Mucosa of descending colon (tissue), 3 donors: ENCODE data around the gene SGSH. TPM values are rescaled to one million over a fixed set of nuclear protein-coding genes. Genes with fewer than 3 reads are reported as not detected.

Experiments
- ATAC-seq: fragments of 200-7000 bp; cut with Tn5 transposase; one replicate; pipeline ENCODE4 v1.9.1; 2020; ENCODE audit warnings: mild to moderate bottlenecking, moderate library complexity
- DNase-seq, 3 donors: peaks; one replicate each; pipeline ENCODE4 v3.0.0-alpha.2; 2020
- H3K36me3 ChIP-seq: fragments of 200-600 bp; one replicate; pipeline ENCODE4 v1.8.0; 2021; ENCODE audit warnings: low read depth, mild to moderate bottlenecking
- H3K4me1 ChIP-seq: fragments of 200-600 bp; one replicate; pipeline ENCODE4 v1.8.0; 2021; ENCODE audit warnings: low read depth, mild to moderate bottlenecking
- H3K4me3 ChIP-seq: fragments of 200-600 bp; one replicate; pipeline ENCODE4 v1.8.0; 2021; ENCODE audit warnings: mild to moderate bottlenecking
- H3K9me3 ChIP-seq: fragments of 200-600 bp; one replicate; pipeline ENCODE4 v1.8.0; 2021; ENCODE audit warnings: mild to moderate bottlenecking
- CTCF ChIP-seq: fragments of 200-600 bp; IDR thresholded peaks from one replicate; pipeline ENCODE4 v1.8.0; 2022; ENCODE audit warnings: antibody characterized with exemption, mild to moderate bottlenecking
- intact Hi-C, 2 donors: fragments of 100-400 bp; cut with DNase I in 1 of 2; cut with micrococcal nuclease in 1 of 2; formaldehyde crosslinking; loops; one replicate each; pipeline versions ENCODE4 v1.11.0 to v1.11.1; 2022; cut with DNase I, micrococcal nuclease
- total RNA-seq, 3 donors: library from RNA; stranded (reverse); fragmentation: NEBNext Ultra II Directional in 2 of 3; extraction: Animal tissue kit (Norgen Biotek cat#: 25700) in 2 of 3; gene quantifications; one replicate each; pipeline versions ENCODE4 v1.2.1 to v1.2.4, GENCODE V29; 2021 to 2023
- donor health status: DM: no; HTN: no; CAD: no; lungs with moderate emphysema.
- donor health status: DM: no; HTN: no; CAD: no.
- donor health status: DM: no; HTN: yes; CAD: no.

The SGSH gene
- total RNA-seq, 3 donors from 2014 or later = 39.7 to 44.8 (median 42.5) TPM

GRCh38 chr17:80227666-80228065 lies 7.5 kb upstream of the SGSH start:
- intact Hi-C loops = no loop called here
- DNase-seq = no peak
- no peak overlapping the region for H3K4me3 ChIP-seq
- no peak for ATAC-seq
- H3K4me1 ChIP-seq = no peaks in the 10 kb centered on the region
- H3K36me3 ChIP-seq = no peaks in the 10 kb centered on the region
- peaks cover 8% of the 10 kb centered on the region for H3K9me3 ChIP-seq
- no peak for TF ChIP-seq CTCF

DNA sequence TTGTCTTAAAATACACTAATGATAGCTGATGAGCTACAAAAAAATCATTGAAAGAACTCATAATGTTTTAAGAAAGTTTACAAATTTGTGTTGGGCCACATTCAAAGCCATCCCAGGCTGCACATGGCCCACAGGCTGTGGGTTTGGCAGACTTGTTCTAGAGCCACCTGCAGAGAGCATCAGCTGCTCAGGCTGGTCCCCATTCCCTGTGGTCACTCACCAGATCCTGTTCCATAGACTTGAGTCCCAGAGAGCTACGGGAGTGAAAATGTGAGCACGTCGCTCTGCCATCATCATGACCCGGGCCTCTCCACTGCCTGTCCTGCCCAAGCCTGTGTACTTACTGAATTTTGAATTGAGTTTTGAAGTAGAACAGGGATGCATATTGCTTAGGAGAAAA lies 7.0 kb upstream of the SGSH start:
- ATAC-seq = no peak
- Histone ChIP-seq H3K36me3 (no peaks in the 10 kb centered on the region), H3K4me1 (no peaks in the 10 kb centered on the region), H3K9me3 (peaks cover 3% of the 10 kb centered on the region), H3K4me3 (no peak overlapping the region)
- no peak for DNase-seq
- TF ChIP-seq CTCF = no peak
- intact Hi-C loops = no loop called here

GRCh38 chr17:80225230-80225629 lies 5.1 kb upstream of the SGSH start:
- ATAC-seq (no peak), DNase-seq (peak in 1 of 3 donors; percentile 17)
- no peak for TF ChIP-seq CTCF
- intact Hi-C loops = no loop called here
- Histone ChIP-seq H3K4me1 (peaks cover 3% of the 10 kb centered on the region), H3K9me3 (no peaks in the 10 kb centered on the region), H3K36me3 (no peaks in the 10 kb centered on the region), H3K4me3 (no peak overlapping the region)

DNA sequence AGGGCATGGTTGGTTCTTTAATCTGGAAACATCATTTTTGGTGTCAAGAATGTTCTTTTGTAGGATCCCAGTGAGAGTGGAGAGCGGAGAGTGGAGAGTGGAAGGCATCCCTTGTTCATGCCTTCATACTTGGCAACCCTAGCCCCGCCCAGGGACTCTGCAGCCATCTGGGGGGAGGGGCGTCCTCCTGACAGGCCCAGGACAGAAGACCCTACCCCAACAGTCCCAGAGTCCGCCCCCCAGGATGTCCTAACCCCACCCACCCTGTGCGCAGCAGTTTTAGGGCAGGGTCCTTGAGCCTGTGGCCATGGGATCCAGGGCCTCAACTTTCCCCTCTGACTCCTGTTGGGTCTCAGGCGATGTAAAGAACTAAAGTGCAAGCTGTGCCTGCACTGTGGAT lies 4.5 kb upstream of the SGSH start:
- DNase-seq (peak in 1 of 3 donors; percentile 29), ATAC-seq (no peak)
- no peaks in the 10 kb centered on the region for H3K9me3 ChIP-seq

DNA sequence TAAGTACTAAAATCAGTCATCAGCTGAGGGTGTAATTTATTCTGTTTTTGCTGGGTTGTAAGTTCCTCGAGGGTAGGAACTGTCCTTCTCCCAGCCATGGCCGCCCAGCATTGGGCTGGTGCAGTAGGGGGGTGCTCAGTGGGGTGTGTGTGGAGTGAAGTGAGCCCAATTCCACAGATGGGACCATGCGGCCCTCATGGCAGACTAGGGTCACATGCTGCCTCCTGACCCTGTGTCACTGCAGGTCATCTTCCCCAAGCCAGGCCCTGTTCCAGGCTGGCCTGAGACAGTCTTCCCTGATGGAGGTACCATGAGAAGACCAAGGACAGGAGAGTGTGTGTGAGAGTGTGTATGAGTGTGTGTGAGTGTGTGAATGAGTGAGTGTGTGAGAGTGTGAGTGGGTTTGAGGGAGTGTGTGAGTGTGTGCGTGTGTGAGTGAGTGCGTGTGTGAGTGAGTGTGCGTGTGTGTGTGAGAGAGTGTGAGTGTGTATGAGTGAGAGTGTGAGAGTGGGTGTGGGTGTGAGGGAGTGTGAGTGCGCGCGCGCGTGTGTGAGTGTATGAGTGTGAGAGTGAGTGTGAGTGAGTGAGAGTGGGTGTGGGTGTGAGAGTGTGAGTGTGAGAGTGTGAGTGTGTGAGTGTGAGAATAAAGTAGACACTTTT lies 3.8 kb upstream of the SGSH start:
- DNase-seq (peak in 1 of 3 donors; percentile 27), ATAC-seq (no peak)
- no peaks in the 10 kb centered on the region for H3K9me3 ChIP-seq
- H3K36me3 ChIP-seq = no peaks in the 10 kb centered on the region
- no peak overlapping the region for H3K4me3 ChIP-seq
- no peak for TF ChIP-seq CTCF
- peaks cover 3% of the 10 kb centered on the region for H3K4me1 ChIP-seq
- intact Hi-C loops = no loop called here

More for the DNA sequence above, 4.5 kb upstream of the SGSH start:
- no peaks in the 10 kb centered on the region for H3K36me3 ChIP-seq
- peaks cover 3% of the 10 kb centered on the region for H3K4me1 ChIP-seq
- no peak for TF ChIP-seq CTCF
- intact Hi-C loops = no loop called here
- no peak overlapping the region for H3K4me3 ChIP-seq
